Bronchial epithelial cell (primary cell): ENCODE data around the gene PCDH18. TPM values are rescaled to one million over a fixed set of nuclear protein-coding genes. Genes with fewer than 3 reads are reported as not detected.

Experiments used
- DNase-seq: peaks from one replicate; pipeline ENCODE4 v3.0.0-alpha.2; 2010; ENCODE audit warnings: low read depth
- FAIRE-seq: peaks from 2 replicates; lab custom pipeline; 2011; peaks lifted over from hg19 to GRCh38; lab: Jason Lieb, UNC
- H3K27me3 ChIP-seq: 2 replicates; pipeline ENCODE4 v1.5.1; 2011; ENCODE audit warnings: low read length; ENCODE audit not compliant: control insufficient read depth, insufficient read depth
- H3K36me3 ChIP-seq: 2 replicates; pipeline ENCODE4 v1.5.1; 2011; ENCODE audit warnings: low read length; ENCODE audit not compliant: control insufficient read depth, insufficient read depth
- H3K4me3 ChIP-seq: 2 replicates; pipeline ENCODE4 v1.5.1; 2011; ENCODE audit warnings: mild to moderate bottlenecking, low read depth, low read length, control low read depth
- total RNA-seq: library from RNA; depleted of rRNA; stranded (reverse); fragments of >200 nt; gene quantifications from 2 replicates; pipeline ENCODE4 v1.2.1, GENCODE V29; 2014
- TF ChIP-seq, protein P1 (sequence below): IDR thresholded peaks from 2 replicates; pipeline ENCODE4 v1.5.1; 2011; ENCODE audit warnings: mild to moderate bottlenecking, moderate library complexity, low read length, control low read depth, inconsistent platforms; ENCODE audit not compliant: insufficient read depth, severe bottlenecking

Gene PCDH18, protein sequence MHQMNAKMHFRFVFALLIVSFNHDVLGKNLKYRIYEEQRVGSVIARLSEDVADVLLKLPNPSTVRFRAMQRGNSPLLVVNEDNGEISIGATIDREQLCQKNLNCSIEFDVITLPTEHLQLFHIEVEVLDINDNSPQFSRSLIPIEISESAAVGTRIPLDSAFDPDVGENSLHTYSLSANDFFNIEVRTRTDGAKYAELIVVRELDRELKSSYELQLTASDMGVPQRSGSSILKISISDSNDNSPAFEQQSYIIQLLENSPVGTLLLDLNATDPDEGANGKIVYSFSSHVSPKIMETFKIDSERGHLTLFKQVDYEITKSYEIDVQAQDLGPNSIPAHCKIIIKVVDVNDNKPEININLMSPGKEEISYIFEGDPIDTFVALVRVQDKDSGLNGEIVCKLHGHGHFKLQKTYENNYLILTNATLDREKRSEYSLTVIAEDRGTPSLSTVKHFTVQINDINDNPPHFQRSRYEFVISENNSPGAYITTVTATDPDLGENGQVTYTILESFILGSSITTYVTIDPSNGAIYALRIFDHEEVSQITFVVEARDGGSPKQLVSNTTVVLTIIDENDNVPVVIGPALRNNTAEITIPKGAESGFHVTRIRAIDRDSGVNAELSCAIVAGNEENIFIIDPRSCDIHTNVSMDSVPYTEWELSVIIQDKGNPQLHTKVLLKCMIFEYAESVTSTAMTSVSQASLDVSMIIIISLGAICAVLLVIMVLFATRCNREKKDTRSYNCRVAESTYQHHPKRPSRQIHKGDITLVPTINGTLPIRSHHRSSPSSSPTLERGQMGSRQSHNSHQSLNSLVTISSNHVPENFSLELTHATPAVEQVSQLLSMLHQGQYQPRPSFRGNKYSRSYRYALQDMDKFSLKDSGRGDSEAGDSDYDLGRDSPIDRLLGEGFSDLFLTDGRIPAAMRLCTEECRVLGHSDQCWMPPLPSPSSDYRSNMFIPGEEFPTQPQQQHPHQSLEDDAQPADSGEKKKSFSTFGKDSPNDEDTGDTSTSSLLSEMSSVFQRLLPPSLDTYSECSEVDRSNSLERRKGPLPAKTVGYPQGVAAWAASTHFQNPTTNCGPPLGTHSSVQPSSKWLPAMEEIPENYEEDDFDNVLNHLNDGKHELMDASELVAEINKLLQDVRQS
- under 0.01 and 1.6 TPM in 2 replicates for total RNA-seq

DNA sequence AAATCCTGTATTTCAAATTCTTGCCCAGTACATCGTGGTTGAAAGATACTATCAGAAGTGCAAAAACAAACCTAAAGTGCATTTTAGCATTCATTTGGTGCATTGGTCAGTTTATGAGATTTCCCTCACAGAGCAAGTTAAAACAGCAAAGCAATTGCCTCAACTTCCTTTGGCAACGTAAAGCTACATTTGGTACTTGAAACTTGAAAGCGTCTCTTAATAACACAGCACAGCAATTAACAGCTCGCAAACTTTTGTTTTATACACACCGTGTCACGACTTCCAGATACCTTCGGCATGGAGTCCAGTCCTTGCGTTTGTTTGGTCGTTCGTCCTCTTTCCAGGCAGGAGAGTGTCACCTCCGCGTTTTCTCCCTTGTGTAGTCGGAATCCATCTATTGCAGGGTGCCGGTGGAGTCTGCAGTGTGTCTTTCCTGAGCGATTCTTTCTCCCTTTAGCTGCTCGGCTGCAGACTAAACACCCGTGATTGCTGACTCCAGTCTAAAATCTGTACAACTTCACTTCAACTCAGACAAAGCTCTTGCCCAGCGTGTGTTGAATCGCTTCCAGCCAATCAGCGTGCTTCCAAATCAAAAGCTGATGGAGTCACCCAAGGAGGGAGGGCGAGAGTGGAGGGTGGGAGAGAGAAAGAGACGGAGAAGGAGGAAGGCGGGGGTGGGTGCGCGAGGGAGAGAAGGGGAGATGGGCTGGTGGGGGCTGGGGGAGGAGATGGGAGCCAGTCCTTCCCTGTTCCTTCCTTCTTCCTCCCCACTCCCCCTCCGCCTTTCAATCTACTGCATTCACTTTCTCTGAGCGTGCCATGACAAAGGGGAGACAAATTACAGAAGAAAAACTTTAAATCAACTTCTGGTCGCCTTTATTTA is at the start of gene PCDH18:
TSS of gene PCDH18 (minus strand) at position 509 of the 883 bp plus-strand sequence. CDS start at position 103, 406 bp downstream.
- peak; percentile 55 for DNase-seq
- Histone ChIP-seq H3K36me3 (no peaks in the 10 kb centered on the region), H3K4me3 (peak within 1 kb of the TSS; percentile 27), H3K27me3 (no peaks in the 10 kb centered on the region)
- TF ChIP-seq, protein P1, sequence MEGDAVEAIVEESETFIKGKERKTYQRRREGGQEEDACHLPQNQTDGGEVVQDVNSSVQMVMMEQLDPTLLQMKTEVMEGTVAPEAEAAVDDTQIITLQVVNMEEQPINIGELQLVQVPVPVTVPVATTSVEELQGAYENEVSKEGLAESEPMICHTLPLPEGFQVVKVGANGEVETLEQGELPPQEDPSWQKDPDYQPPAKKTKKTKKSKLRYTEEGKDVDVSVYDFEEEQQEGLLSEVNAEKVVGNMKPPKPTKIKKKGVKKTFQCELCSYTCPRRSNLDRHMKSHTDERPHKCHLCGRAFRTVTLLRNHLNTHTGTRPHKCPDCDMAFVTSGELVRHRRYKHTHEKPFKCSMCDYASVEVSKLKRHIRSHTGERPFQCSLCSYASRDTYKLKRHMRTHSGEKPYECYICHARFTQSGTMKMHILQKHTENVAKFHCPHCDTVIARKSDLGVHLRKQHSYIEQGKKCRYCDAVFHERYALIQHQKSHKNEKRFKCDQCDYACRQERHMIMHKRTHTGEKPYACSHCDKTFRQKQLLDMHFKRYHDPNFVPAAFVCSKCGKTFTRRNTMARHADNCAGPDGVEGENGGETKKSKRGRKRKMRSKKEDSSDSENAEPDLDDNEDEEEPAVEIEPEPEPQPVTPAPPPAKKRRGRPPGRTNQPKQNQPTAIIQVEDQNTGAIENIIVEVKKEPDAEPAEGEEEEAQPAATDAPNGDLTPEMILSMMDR: no peak
- FAIRE-seq: peak; percentile 64

DNA sequence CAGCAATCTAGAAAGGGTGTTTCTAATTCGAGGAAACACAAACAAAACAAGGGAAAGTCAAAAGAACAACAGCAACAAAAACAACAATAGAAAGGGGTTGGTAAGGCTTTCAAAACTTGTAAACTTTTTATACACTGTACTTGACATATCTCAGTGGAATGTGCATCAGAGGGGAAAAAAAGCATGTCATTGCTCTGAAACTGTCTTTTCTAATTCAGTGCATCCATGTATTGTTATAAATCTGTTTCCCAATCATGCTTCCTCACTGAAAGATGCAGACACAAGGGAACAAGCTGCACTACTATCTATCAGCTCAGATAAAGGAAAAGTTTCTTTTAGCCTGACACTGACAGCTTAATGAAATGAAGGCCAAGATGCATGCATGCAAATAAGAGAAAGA is 44.2 kb upstream of the PCDH18 start:
- Histone ChIP-seq H3K4me3 (no peak overlapping the region), H3K27me3 (no peaks in the 10 kb centered on the region), H3K36me3 (no peaks in the 10 kb centered on the region)
- no peak for FAIRE-seq
- TF ChIP-seq, protein P1: no peak
- no peak for DNase-seq

DNA sequence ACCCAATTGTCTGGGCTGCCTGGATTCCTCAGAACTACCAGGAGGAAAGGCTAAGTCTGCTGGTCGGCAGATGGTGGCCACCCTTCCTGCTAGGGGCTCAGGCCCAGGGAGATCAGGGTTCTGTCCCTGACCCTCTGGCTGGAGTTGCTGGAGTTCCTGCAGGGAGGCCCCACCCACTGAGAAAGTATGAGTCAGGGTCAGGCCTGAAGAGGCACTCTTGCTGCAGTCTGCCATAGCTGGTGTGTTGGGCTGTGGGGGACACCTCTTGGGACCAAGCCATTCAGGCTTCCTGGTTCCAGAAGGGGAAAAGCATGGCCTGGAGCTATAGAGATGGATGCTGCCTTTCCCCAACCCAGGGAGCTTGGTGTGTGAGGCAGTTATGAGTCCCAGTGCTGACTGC is 40.4 kb upstream of the PCDH18 start:
- FAIRE-seq: no peak
- TF ChIP-seq, protein P1: no peak
- no peaks in the 10 kb centered on the region for H3K27me3 ChIP-seq
- no peak for DNase-seq
- no peaks in the 10 kb centered on the region for H3K36me3 ChIP-seq
- no peak overlapping the region for H3K4me3 ChIP-seq

DNA sequence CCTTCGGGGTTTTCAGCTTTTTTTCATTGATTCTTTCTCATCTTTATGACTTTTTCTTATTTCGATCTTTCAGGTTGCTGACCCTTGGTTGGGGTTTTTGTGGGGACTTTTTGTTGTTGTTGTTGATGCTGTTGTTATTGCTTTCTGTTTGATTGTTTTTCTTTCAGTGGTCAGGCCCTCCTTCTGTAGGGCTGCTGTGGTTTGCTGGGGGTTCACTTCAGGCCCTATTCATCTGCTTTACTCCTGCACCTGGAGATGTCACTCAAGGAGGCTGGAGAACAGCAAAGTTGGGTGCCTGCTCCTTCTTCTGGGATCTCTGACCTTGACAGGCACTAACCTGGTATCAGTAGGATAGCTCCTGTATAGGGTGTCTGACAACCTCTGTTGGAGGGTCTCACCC is 39.9 kb upstream of the PCDH18 start:
- Histone ChIP-seq H3K36me3 (no peaks in the 10 kb centered on the region), H3K27me3 (no peaks in the 10 kb centered on the region), H3K4me3 (no peak overlapping the region)
- TF ChIP-seq, protein P1: no peak
- no peak for DNase-seq
- FAIRE-seq: no peak

DNA sequence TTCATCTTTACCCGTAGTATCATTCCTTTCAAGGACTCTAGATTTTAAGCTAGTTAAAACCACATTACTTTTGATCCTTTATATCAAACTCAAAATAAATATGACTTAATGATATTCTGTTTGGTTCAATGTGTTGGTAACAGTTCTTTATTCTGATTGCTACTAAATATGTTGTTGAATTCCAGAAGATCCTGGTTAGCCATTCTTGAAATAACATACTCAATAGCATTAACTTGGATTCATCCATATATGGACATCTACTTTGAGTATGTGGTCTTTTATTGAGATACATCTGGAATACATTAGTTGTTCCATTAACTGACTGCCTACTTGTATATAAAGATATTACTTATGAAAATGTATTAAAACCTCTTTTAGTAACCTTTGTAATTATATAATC is 27.5 kb upstream of the PCDH18 start:
- DNase-seq (no peak), FAIRE-seq (no peak)
- Histone ChIP-seq H3K36me3 (no peaks in the 10 kb centered on the region), H3K27me3 (no peaks in the 10 kb centered on the region), H3K4me3 (no peak overlapping the region)
- TF ChIP-seq, protein P1: no peak
